ENCODE results near the gene ASB13. TPM values are rescaled to one million over a fixed set of nuclear protein-coding genes. Genes with fewer than 3 reads are reported as not detected.

ASB13 gene
- polyA plus RNA-seq, 3 donors, result 13.3 to 44.1 (median 37.8) TPM

GRCh38 chr10:5684971-5685763, 18.8 kb upstream of the ASB13 start:
- intact Hi-C loops (cut with micrococcal nuclease), result loop anchor here (5.0 to 10.0 kb wide), 4 partner anchors 127 to 290 kb away; partner anchors contain the start of genes GDI2 (in 2 of the 2), ANKRD16 (in 1 of the 2) and IL15RA (in 1 of the 2)

More at GRCh38 chr10:5684971-5685763, 18.8 kb upstream of the ASB13 start:
- Histone ChIP-seq H2AFZ (ENCODE audit: insufficient read depth, low read depth, low read length, poor library complexity, severe bottlenecking) (peak overlapping the region; percentile 86), H3K79me2 (ENCODE audit: insufficient read depth, low read length) (peaks cover 56% of the 10 kb centered on the region), H3K9ac (ENCODE audit: insufficient read depth, low read length, poor library complexity, severe bottlenecking) (peak overlapping the region; percentile 94), H3K9me3 (replicated peaks in 1 of 2; ENCODE audit: control insufficient read depth in 1 of 2, insufficient read depth in 1 of 2, low read length in 2 of 2) (no peaks in the 10 kb centered on the region), H3K4me2 (replicated peaks; ENCODE audit: extremely low read depth, low read length, poor library complexity, severe bottlenecking) (peak overlapping the region; percentile 85), H3K27ac (ENCODE audit: low read depth in 1 of 2, low read length in 2 of 2) (peak overlapping the region; percentile 80 to 93), H3K36me3 (replicated peaks in 1 of 2; ENCODE audit: control insufficient read depth in 1 of 2, insufficient read depth in 2 of 2, low read length in 2 of 2) (no peaks in the 10 kb centered on the region), H3K4me1 (ENCODE audit: control insufficient read depth in 1 of 2, insufficient read depth in 2 of 2, low read length in 2 of 2) (peaks cover 17 to 21% of the 10 kb centered on the region in 2 donors), H4K20me1 (ENCODE audit: insufficient read depth, low read length) (peaks cover 45% of the 10 kb centered on the region), H3K4me3 (replicated peaks in 1 of 3; ENCODE audit: low read depth in 2 of 3, low read length in 3 of 3) (peak overlapping the region; percentile 76 to 92 (median 81)), H3K27me3 (ENCODE audit: control insufficient read depth in 2 of 2, insufficient read depth in 2 of 2, low read length in 2 of 2) (no peaks in the 10 kb centered on the region)
- Mint-ChIP-seq H3K36me3 (peaks cover 0 to 5% of the 10 kb centered on the region in 2 donors), H3K27ac (peak overlapping the region; percentile 90 to 97 (median 95)), H3K4me1 (peaks cover 31% of the 10 kb centered on the region), H3K4me3 (peak overlapping the region; percentile 97 to 98), H3K9me3 (no peaks in the 10 kb centered on the region), H3K27me3 (ENCODE audit: low read depth in 3 of 3) (peaks cover 0 to 3% (median 2%) of the 10 kb centered on the region in 3 donors)
- DNase-seq, result peak; percentile 42 to 63 (median 53)
- 0% methylated on average over 63 of the region's 77 CpGs for WGBS (ENCODE audit: insufficient coverage)
- peak; percentile 52 for TF ChIP-seq CTCF (IDR thresholded peaks at IDR 0.05)

Measured in CD14-positive monocyte (primary cell).